DND-41 (cell line): ENCODE results near the gene NFKB1.

Experiments used
- EZH2 ChIP-seq: IDR thresholded peaks from 3 replicates; pipeline ENCODE4 v1.6.1; 2012; ENCODE audit warnings: borderline replicate concordance, low read depth, mild to moderate bottlenecking, moderate library complexity, low read length, inconsistent platforms; ENCODE audit not compliant: severe bottlenecking
- TF ChIP-seq, protein P1 (sequence below): IDR thresholded peaks from 2 replicates; pipeline ENCODE4 v1.5.1; 2012; ENCODE audit warnings: borderline replicate concordance, low read length, moderate library complexity, mild to moderate bottlenecking; ENCODE audit not compliant: poor library complexity, severe bottlenecking; ENCODE audit errors: extremely low read depth

DNA sequence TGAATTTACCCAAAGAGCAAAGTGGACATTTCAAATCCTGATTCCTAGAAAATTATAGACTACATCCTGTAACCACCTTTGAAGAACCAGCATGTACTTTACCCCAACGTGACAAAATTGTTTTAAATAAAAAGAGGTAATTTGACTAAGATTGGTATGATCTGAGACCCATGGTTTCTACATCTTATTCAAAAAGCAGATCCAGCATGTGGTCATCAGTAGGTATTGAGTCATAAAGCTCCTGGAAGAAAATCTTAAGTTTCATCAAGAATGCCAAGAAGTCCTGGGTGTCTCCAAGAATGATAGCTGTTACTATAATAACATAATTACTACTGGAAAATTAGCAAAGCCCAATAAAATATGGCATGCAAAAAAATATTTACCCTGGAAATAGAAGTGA is 61.8 kb downstream of the NFKB1 start:
- TF ChIP-seq, protein P1, sequence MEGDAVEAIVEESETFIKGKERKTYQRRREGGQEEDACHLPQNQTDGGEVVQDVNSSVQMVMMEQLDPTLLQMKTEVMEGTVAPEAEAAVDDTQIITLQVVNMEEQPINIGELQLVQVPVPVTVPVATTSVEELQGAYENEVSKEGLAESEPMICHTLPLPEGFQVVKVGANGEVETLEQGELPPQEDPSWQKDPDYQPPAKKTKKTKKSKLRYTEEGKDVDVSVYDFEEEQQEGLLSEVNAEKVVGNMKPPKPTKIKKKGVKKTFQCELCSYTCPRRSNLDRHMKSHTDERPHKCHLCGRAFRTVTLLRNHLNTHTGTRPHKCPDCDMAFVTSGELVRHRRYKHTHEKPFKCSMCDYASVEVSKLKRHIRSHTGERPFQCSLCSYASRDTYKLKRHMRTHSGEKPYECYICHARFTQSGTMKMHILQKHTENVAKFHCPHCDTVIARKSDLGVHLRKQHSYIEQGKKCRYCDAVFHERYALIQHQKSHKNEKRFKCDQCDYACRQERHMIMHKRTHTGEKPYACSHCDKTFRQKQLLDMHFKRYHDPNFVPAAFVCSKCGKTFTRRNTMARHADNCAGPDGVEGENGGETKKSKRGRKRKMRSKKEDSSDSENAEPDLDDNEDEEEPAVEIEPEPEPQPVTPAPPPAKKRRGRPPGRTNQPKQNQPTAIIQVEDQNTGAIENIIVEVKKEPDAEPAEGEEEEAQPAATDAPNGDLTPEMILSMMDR: no peak
- TF ChIP-seq EZH2: no peak
